BJ (cell line): Measurements from ENCODE around the gene SMC5. TPM values are rescaled to one million over a fixed set of nuclear protein-coding genes. Genes with fewer than 3 reads are reported as not detected.

Source experiments
- CTCF ChIA-PET: fragments of 350-600 bp; formaldehyde crosslinking; extraction: SDS; loops from one replicate; lab custom pipeline; 2021; ENCODE audit warnings: antibody characterized with exemption, inconsistent platforms; lab: Yijun Ruan, JAX
- POLR2A ChIA-PET: fragments of 300-600 bp; sonication (Branson Sonifier 250); formaldehyde crosslinking; extraction: SDS; loops from one replicate; lab custom pipeline; 2021; ENCODE audit warnings: antibody characterized with exemption; lab: Charles Lee
- DNase-seq: peaks from one replicate; pipeline ENCODE4 v3.0.0-alpha.2; 2011; ENCODE audit warnings: low read depth
- H3K27me3 ChIP-seq: 2 replicates; pipeline ENCODE4 v1.6.0; 2011; ENCODE audit warnings: low read length; ENCODE audit not compliant: control insufficient read depth, insufficient read depth
- H3K36me3 ChIP-seq: 2 replicates; pipeline ENCODE4 v1.5.1; 2011; ENCODE audit warnings: low read length; ENCODE audit not compliant: control insufficient read depth, insufficient read depth
- H3K4me3 ChIP-seq: 2 replicates; pipeline ENCODE4 v1.5.1; 2011; ENCODE audit warnings: low read depth, mild to moderate bottlenecking, control low read depth, low read length
- CTCF ChIP-seq: IDR thresholded peaks from 2 replicates; pipeline ENCODE4 v1.5.1; 2011; ENCODE audit warnings: low read depth, mild to moderate bottlenecking, control low read depth, inconsistent platforms, low read length, moderate library complexity; ENCODE audit not compliant: insufficient read depth
- polyA minus RNA-seq: library from RNA; depleted of rRNA, polyadenylated mRNA; stranded (reverse); fragments of >200 nt; gene quantifications from 2 replicates; pipeline ENCODE4 v1.2.3, GENCODE V29; 2011; rRNA and poly(A)+ RNA removed
- polyA plus RNA-seq: library from polyadenylated mRNA; depleted of rRNA; stranded (reverse); fragments of >200 nt; gene quantifications from 2 replicates; pipeline ENCODE4 v1.2.3, GENCODE V29; 2011; rRNA removed

SMC5 gene
- polyA plus RNA-seq (7.9 and 15.0 TPM in 2 replicates), polyA minus RNA-seq (7.2 and 7.8 TPM in 2 replicates)

GRCh38 chr9:70258692-70259511 is at the start of gene SMC5:
Gene SMC5, plus strand, starts transcription at chr9:70258978. Its CDS starts 101 bp downstream, at chr9:70259079.
- peak within 1 kb of the TSS; percentile 76 for H3K4me3 ChIP-seq
- no peaks in the 10 kb centered on the region for H3K27me3 ChIP-seq
- ChIA-PET CTCF (no interaction called here), POLR2A (interaction anchor here (0.7 kb wide), 1 partner anchor 214 kb away, joined by 8 read pairs; no protein-coding TSS in a partner anchor)
- TF ChIP-seq CTCF: no peak
- DNase-seq: no peak
- H3K36me3 ChIP-seq: peaks cover 5% of the 10 kb centered on the region

GRCh38 chr9:70217029-70217428 is 41.7 kb upstream of the SMC5 start:
- ChIA-PET POLR2A (no interaction called here), CTCF (no interaction called here)
- DNase-seq: no peak
- H3K27me3 ChIP-seq: no peaks in the 10 kb centered on the region
- TF ChIP-seq CTCF: no peak
- H3K36me3 ChIP-seq: no peaks in the 10 kb centered on the region
- no peak overlapping the region for H3K4me3 ChIP-seq

GRCh38 chr9:70218767-70219166 is 40.0 kb upstream of the SMC5 start:
- ChIA-PET POLR2A (interaction anchor here (0.6 kb wide), 1 partner anchor 263 kb away, joined by 3 read pairs; no protein-coding TSS in a partner anchor), CTCF (interaction anchor here (1.4 kb wide), 1 partner anchor 9 kb away, joined by 3 read pairs; no protein-coding TSS in a partner anchor)
- Histone ChIP-seq H3K4me3 (no peak overlapping the region), H3K27me3 (no peaks in the 10 kb centered on the region), H3K36me3 (no peaks in the 10 kb centered on the region)
- no peak for TF ChIP-seq CTCF
- DNase-seq: peak; percentile 33

GRCh38 chr9:70220216-70220615 is 38.6 kb upstream of the SMC5 start:
- Histone ChIP-seq H3K27me3 (no peaks in the 10 kb centered on the region), H3K36me3 (no peaks in the 10 kb centered on the region), H3K4me3 (no peak overlapping the region)
- POLR2A ChIA-PET: no interaction called here
- no peak for TF ChIP-seq CTCF
- CTCF ChIA-PET: interaction anchor here (1.3 to 1.7 kb wide), 3 partner anchors 7 to 110 kb away, joined by 3 to 4 read pairs (median 3); no protein-coding TSS in a partner anchor
- peak; percentile 12 for DNase-seq

- ChIA-PET CTCF (interaction anchor here (0.6 to 1.6 kb wide), 3 partner anchors 8 to 1014 kb away, joined by 3 to 4 read pairs (median 3); no protein-coding TSS in a partner anchor), POLR2A (interaction anchor here (0.6 kb wide), 1 partner anchor 109 kb away, joined by 11 read pairs; no protein-coding TSS in a partner anchor)
- no peak for DNase-seq
- no peak for TF ChIP-seq CTCF
- Histone ChIP-seq H3K27me3 (no peaks in the 10 kb centered on the region), H3K36me3 (no peaks in the 10 kb centered on the region), H3K4me3 (no peak overlapping the region)
Observed at GRCh38 chr9:70222354-70222753, 36.4 kb upstream of the SMC5 start.
